Stimulated activated CD4-positive, alpha-beta T cell treated with anti-CD3 and anti-CD28 coated beads, Interleukin-15, amount 100 ng/mL, for 1 hour (primary cell): ENCODE measurements around the gene GNB1L.

Experiments used
- DNase-seq, 2 donors: peaks; one replicate each; pipeline ENCODE4 v3.0.0-alpha.2; 2020; ENCODE audit warnings: low read depth in 1 of 2, low spot score in 1 of 2

Gene GNB1L

GRCh38 chr22:19764299-19764593 lies 90.4 kb downstream of the GNB1L start:
- DNase-seq, result no peak

DNA sequence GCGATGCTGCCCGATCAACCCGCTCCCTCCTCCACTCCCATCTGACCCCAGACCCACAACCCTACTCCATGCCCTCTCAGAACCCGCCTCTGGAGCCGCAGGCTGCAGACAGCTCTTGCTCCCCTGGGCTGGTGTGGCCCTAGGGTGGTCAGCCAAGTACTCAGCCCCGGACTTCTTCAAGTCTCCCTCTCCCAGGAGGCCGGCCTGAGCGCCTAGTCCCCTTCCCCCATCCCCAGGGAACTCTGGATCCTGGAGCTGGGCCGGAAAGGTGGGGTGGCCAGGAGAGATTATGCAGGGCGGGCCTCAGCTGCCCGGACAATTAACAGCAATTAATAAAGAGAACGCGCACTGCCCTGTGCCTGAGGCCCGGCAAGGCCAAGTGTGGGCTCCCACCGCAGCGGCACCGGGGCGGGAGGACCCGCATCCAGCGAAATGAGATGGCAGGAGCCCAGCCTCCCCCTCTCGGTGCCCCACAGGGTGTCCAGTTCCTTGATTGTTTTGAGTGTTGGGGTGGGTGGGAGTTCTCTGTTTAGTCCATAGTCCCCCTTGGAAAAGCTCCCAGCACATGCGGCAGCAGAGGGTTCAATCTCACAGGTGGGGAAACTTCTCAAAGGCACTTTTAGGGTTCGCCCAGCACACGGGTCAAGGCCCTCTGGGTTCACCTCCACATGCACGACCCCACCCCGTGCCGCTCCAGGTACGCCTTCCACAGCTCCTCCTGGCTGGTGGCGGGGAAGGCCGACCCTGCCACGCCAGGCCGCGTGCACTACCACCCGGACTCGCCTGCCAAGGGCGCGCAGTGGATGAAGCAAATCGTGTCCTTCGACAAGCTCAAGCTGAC lies 91.0 kb downstream of the GNB1L start:
- DNase-seq, result no peak

GRCh38 chr22:19762568-19763457 lies 91.9 kb downstream of the GNB1L start:
- no peak for DNase-seq

GRCh38 chr22:19761725-19762567 lies 92.7 kb downstream of the GNB1L start:
- no peak for DNase-seq

DNA sequence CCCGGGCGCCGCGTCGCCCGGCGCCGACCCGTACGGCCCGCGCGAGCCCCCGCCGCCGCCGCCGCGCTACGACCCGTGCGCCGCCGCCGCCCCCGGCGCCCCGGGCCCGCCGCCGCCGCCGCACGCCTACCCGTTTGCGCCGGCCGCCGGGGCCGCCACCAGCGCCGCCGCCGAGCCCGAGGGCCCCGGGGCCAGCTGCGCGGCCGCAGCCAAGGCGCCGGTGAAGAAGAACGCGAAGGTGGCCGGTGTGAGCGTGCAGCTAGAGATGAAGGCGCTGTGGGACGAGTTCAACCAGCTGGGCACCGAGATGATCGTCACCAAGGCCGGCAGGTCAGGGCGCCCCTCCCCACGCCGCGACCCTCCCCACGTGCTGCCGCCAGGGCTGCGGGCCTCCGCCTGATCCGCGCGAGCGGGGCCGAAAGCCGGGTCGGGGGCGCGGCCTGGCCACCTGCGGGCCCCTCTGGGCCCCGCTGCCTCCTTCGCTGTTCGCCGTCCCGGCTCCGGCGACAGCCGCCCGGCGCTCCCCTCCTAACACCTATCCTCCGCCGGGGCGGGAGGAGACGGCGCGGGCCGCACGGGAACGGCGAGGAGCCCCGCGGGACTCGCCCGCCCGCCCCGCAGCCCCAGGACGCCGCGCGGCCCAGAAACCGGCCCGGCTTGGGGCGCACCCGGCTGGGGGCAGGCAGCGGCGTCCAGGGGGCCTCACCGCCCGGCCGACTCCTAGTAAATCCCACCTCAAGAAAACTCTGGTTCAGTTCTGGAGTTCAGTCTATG lies 93.5 kb downstream of the GNB1L start:
- no peak for DNase-seq

DNA sequence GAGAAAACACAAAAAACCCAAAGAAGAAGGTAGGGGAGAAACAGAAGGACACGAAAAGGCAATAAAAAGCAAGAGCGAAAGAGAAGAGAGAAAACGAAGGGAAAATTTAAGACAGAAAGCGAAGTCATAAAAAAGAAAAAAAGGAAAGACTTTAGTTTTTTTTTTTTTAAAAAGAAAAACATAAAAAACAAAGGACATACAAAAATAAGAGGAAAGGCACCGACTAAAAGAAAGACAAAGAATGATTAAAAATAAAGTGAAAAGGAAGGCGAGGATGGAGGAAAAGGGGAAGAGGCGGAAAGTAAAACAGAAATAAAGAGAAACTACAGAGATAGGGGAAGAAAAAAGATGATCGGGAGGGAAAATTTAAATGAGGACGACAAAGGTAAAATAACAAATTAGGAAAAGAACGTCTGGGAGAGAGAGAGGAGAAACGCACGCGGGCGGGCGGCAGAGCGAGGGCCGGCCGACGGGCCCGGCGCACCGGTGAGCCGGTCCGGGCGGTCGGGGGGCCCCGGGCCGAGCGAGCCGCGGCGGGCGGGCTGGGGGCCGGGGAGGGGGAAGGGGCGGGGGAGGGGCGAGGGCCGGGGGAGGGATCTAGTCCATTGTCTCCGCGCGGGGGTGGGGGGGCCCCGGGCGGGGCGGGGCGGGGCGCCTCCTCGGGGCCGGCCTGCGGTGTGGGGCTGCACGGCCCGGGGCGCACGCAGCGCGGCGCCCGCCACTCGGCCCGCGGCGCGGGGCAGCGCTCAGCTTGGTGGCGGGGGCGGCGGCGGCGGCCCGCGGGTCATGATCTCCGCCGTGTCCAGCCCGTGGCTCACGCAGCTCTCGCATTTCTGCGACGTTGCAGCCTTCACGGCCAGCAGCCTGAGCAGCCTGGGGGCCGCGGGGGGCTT lies 94.4 kb downstream of the GNB1L start, which contains the start of gene TBX1:
TSS of gene TBX1 (plus strand) at position 721 of the 893 bp plus-strand sequence. CDS start at position 787, 66 bp downstream.
- no peak for DNase-seq

GRCh38 chr22:19759427-19760057 lies 95.1 kb downstream of the GNB1L start:
- DNase-seq, result no peak

DNA sequence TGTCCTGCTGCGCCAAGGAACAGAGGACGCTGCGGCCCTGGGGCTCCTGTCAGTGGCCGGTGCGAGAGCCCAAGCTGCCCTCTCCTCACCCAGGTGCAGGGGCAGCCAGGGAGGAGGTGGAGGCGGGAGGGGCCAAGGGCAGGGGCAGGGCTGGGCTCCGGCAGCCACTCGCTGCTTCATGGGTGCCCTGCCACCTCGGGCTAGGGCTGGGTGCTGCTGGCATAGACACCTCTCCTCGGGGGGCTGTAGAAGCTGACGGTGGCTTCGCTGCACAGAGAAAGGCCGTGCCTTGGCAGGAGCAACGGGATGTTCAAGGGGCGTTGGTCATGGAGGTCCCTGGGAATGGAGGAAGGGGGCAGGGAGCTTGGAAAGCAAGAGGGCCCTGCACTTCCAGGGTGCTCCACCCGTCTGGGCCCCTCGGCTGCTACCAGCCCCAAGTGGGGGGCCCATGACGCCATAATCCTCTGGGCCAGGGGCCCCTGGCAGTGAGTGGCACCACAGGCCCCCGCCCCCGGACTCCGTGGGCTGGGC lies 95.7 kb downstream of the GNB1L start:
- no peak for DNase-seq

DNA sequence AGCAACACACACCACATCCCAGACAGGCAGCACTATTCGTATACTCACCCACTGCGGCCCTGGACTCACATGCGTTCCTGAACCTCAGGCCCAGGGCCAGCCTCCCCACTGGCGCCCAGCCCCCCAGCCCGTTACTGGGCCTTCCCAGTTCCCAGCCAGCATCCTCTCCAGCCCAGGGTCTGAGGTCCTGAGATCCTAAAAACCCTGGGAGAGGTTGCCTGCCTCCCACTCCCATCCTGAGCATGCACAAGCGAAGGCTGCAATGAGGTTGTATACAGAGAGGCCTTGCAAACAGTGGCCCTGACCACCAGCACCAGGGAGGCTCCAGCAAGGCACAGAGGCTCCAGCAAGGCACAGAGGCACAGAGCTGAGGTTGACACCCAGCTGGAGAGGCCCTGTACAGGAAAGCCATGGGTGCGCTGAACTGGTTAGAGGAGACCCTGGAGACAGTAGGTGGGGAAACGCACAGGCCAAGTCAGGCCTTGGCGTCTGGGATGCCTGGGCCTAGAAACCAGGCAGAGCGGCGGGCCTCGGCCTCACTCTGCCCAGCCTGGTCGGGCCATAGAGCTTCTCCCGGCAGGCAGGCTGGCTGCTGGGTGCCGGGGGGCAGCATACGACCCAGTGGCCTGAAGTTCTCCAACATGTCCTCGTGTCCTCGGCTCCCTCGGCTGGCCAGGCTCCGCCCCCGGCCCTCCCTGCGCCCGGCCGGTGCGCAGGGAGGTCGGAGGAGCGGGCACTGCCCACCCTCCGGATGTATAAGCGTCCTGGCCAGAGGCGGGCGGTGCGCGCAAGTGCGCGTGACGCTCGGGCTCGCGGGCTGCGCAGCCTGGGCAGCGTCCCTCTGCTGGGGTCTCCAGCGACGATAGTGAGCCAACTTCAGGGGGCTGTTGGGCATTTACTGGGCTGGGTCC lies 96.4 kb downstream of the GNB1L start:
- DNase-seq, result no peak

DNA sequence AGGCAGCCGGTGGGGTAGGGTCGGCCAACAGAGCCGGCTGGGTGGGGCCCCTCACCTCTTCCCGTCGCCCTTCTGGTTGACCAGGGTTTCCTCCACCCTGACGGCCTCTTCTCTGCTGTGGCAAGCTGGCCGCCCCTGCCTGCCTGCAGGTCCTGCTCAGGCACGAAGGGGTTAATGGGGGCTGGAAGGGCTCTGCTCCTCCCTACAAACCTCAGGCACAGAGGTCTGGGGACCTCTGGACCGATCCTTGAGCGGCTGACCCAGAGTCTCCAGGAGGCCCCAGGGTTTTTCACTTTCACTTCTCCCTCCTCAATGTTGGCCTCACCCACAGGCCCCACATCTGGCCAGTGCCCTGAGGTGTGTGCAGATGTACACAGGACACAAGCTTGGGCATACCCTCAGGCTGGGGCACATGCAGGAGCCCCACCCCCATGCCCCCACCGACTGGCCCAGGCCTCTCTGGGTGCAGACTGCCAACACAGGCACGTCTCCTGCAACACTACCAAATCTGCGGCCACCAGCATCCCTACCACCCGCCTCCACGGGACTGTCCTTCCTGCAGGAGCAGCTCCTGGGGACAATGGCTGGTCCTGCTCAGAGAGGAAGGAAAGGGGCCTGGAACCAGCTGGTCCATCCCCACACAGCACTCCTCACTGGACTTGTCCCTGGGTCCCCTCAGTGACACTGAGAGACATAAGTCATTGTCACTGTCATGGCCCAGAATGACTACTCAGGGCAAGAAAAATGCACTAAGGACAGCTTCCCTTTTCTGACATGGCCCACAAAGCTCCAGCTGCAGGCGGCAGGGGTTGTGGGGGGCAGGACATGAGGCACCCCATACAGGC lies 97.3 kb downstream of the GNB1L start:
- DNase-seq, result no peak

DNA sequence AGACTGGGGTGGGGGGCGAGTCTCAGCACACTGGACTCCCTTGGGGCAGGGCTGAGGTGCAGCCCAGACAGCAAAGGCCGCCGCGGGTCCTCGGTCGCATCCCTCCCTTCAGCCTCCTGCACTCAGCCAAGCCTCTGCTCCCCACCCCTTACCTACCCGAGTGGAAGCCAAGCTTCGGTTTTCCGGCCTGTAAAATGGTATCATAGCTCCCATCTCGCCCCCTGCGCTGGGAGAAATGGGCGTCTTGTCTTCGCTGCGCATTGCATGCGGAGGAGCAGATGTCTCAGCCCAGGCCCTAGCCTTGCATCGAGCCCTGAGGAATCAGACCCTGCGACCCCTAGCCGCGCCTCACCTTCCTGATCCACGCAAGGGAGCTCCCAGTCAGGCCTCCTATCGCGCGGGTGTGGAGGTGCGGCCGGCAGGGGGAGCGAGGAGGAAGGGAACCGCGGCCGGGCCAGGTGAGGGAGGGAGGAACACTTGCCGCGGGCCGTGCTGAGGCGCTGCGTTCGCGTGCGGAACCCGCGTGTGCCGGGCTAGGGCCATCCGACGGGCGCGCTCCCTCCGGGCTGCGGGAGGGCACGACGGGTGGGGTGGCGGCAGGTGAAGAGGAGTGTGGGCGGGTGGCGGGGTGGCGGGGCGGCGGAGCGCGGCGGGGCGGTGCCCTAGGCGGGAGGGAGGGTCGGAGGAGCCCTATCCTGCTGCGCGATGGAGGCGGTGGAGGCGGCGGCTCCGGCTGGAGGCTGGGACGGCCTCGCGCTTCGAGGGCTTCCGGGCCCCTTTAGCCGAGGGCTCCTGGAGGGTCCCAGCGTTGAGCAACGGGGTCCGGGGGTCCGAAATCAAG lies 98.2 kb downstream of the GNB1L start:
- DNase-seq, result peak; percentile 55 to 56

GRCh38 chr22:19755722-19756287 lies 98.9 kb downstream of the GNB1L start:
- no peak for DNase-seq

- DNase-seq, result no peak
These were observed 99.4 kb downstream of the GNB1L start for GRCh38 chr22:19755145-19755710.

DNA sequence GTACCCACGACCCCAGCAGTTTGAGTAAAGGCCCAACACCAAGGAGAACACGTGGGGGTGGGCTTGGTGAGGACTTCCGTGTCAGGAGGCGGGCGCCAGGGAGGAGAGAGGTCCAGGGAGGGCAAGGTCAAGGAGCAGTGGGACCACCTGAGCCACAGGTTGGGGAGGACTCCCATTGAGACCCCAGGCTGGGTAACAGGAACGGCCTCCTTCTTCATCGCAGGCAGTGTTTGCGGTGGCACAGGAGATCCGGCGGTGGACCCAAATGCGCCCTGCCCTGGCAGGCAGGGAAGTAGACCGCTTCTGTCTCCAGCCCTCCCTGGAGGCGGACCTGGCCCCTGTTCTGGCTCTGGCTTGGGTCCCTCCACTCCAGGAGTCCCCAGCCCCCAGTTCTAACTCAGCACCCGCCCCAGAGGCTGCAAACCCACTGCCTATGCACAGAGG lies 100.0 kb downstream of the GNB1L start:
- DNase-seq, result no peak

- DNase-seq, result no peak
These were observed 100.5 kb downstream of the GNB1L start for GRCh38 chr22:19753996-19754700.
